ENCODE data around the gene QTRT2.

Gene QTRT2

DNA sequence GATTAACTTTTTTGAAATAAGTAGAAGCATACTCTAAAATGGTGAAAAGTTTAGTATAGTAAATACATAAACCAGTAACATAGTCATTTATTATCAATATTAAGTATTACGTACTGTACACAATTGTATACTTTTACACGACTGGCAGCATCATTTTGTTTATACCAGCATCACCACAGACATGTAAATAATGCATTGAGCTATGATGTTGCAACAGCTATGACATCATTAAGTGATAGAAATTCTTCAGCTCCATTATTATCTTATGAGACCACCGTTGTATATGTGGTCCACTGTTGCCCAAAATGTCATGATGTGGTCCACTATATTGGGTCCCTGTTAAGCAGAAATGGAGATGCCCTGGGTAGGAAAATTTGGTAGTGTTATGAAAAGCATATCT lies 71.0 kb downstream of the QTRT2 start:
- DNase-seq, result no peak

GRCh38 chr3:114128231-114128630 lies 71.7 kb downstream of the QTRT2 start:
- no peak for DNase-seq

GRCh38 chr3:114128826-114129225 lies 72.3 kb downstream of the QTRT2 start:
- no peak for DNase-seq

GRCh38 chr3:114132500-114132899 lies 76.0 kb downstream of the QTRT2 start:
- DNase-seq, result no peak

GRCh38 chr3:114133947-114134346 lies 77.4 kb downstream of the QTRT2 start:
- no peak for DNase-seq
